Purkinje cell (primary cell): Measurements from ENCODE around the gene SLC35B1. TPM values are rescaled to one million over a fixed set of nuclear protein-coding genes. Genes with fewer than 3 reads are reported as not detected.

Experiments used
- polyA plus RNA-seq: library from polyadenylated mRNA; unstranded; fragments of >200 nt; fragmentation: Nextera tagmentation; gene quantifications from 2 replicates; pipeline ENCODE4 v1.2.1, GENCODE V29; 2014

The SLC35B1 gene
- 99.9 and 116 TPM in 2 replicates for polyA plus RNA-seq

DNA sequence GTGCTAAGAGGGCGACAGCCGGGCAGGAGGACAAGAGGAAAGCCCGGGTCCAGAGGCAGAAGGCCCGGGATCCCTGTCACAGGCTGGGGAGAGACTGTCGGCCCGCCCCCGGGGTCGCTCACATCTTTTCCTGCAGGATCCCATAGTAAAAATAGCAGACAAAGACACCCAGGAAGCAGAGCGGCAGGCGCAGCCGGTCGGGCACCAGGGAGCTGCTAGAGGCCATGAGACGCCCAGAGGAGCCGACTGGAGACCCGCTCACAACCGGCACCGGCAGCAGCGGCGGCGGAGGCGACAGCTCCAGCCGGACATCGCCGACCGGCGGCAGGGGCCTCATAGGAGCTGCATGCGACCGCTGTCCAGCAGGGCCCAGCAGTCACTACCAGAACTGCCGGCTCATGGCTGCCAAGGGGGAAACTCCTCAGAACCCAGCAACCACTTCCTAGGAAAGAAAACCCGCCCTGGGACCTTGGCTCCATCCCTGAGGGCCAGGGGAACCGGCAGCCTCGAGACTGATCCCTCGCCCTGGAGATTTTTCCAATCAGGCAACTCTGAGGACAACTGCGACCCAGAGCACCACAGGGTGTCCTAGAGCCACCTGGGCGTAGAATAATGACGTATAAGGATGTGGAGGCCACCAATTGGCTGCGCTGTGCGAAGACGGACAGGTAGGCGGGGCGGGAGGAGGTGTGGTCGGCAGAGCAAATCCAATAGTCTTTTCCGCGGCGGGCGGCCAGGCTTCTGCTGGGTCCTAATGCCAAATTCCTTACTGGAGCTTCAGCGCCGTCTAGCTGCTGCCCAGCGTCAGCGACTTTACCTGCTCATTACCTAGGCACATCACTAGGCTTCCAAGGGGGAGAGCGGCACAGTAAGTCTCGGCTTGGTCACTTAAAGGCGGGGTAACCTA lies at the start of gene SLC35B1:
TSS of gene SLC35B1 (minus strand) at position 357 of the 907 bp plus-strand sequence. CDS start at position 226, 131 bp downstream.

GRCh38 chr17:49677933-49678847 lies 29.6 kb downstream of the SLC35B1 start, which contains the start of gene SPOP:
Gene SPOP (minus strand): TSS chr17:49678097. CDS start chr17:49622810, 55,287 bp downstream.

Other genes starting within 250 kb of the SLC35B1 start
- gene NGFR, start 212.7 kb downstream of the SLC35B1 start, polyA plus RNA-seq = 5.3 and 8.0 TPM in 2 replicates
- 0.54 TPM in 1 of 2 replicates, not detected in the other for gene NXPH3, start 132.1 kb downstream of the SLC35B1 start, polyA plus RNA-seq
- 37.4 and 46.7 TPM in 2 replicates for gene SPOP, start 29.9 kb downstream of the SLC35B1 start, polyA plus RNA-seq
- gene FAM117A, start 56.2 kb upstream of the SLC35B1 start, polyA plus RNA-seq = 11.3 and 17.8 TPM in 2 replicates
- 14.8 and 20.5 TPM in 2 replicates for gene KAT7, start 80.7 kb upstream of the SLC35B1 start, polyA plus RNA-seq
- not detected in 2 replicates for gene TAC4, start 140.1 kb upstream of the SLC35B1 start, polyA plus RNA-seq